ENCODE measurements around the gene GDPD4. TPM values are rescaled to one million over a fixed set of nuclear protein-coding genes. Genes with fewer than 3 reads are reported as not detected.

GDPD4 gene
- total and polyA plus RNA-seq, 9 of the 15 experiments (the other 6 are each of a cell fraction or from before 2014, with no cell fraction given): 0.40 TPM; not detected in 8

DNA sequence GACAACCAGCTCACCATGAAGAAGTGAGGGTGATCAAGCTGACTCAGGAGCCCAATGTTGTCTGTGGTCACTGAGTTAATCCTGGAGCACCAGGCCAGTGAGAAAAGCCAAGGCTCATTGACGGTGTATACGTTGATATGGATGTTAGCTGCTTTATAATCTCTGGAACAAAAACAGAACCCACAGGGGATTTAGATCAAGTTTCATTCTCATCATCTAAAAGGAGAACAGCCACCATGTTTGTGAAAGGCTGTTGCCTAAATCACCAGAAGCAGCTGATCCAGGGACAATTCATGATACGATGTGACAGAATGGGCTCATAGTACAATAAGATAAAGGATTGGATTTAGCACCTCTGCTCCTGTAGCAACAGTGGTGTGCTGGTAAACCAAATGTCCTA is 68.5 kb downstream of the GDPD4 start (continued):
- TF ChIP-seq, protein P1, sequence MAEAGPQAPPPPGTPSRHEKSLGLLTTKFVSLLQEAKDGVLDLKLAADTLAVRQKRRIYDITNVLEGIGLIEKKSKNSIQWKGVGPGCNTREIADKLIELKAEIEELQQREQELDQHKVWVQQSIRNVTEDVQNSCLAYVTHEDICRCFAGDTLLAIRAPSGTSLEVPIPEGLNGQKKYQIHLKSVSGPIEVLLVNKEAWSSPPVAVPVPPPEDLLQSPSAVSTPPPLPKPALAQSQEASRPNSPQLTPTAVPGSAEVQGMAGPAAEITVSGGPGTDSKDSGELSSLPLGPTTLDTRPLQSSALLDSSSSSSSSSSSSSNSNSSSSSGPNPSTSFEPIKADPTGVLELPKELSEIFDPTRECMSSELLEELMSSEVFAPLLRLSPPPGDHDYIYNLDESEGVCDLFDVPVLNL (CRISPR knock-in tag; IDR thresholded peaks at IDR 0.05; ENCODE audit: low read depth): no peak
- TF ChIP-seq CBFA2T3 (IDR thresholded peaks at IDR 0.05): no peak
- TF ChIP-seq SMARCB1 (IDR thresholded peaks at IDR 0.05; ENCODE audit: insufficient read length, low read depth): no peak
- TF ChIP-seq, protein P2, sequence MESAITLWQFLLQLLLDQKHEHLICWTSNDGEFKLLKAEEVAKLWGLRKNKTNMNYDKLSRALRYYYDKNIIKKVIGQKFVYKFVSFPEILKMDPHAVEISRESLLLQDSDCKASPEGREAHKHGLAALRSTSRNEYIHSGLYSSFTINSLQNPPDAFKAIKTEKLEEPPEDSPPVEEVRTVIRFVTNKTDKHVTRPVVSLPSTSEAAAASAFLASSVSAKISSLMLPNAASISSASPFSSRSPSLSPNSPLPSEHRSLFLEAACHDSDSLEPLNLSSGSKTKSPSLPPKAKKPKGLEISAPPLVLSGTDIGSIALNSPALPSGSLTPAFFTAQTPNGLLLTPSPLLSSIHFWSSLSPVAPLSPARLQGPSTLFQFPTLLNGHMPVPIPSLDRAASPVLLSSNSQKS (CRISPR knock-in tag; IDR thresholded peaks at IDR 0.05): no peak
- TF ChIP-seq, protein P3, sequence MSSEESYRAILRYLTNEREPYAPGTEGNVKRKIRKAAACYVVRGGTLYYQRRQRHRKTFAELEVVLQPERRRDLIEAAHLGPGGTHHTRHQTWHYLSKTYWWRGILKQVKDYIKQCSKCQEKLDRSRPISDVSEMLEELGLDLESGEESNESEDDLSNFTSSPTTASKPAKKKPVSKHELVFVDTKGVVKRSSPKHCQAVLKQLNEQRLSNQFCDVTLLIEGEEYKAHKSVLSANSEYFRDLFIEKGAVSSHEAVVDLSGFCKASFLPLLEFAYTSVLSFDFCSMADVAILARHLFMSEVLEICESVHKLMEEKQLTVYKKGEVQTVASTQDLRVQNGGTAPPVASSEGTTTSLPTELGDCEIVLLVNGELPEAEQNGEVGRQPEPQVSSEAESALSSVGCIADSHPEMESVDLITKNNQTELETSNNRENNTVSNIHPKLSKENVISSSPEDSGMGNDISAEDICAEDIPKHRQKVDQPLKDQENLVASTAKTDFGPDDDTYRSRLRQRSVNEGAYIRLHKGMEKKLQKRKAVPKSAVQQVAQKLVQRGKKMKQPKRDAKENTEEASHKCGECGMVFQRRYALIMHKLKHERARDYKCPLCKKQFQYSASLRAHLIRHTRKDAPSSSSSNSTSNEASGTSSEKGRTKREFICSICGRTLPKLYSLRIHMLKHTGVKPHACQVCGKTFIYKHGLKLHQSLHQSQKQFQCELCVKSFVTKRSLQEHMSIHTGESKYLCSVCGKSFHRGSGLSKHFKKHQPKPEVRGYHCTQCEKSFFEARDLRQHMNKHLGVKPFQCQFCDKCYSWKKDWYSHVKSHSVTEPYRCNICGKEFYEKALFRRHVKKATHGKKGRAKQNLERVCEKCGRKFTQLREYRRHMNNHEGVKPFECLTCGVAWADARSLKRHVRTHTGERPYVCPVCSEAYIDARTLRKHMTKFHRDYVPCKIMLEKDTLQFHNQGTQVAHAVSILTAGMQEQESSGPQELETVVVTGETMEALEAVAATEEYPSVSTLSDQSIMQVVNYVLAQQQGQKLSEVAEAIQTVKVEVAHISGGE (CRISPR knock-in tag; IDR thresholded peaks at IDR 0.05): no peak
- no peak for TF ChIP-seq ZNF561 (CRISPR knock-in tag; conservative IDR thresholded peaks at IDR 0.05)
